H9 (cell line): ENCODE data around the gene VDAC2. TPM values are rescaled to one million over a fixed set of nuclear protein-coding genes. Genes with fewer than 3 reads are reported as not detected.

Experiments used
- DNase-seq: peaks from one replicate; pipeline ENCODE4 v3.0.0-alpha.2; 2017
- H2AFZ ChIP-seq: one replicate; pipeline ENCODE4 v1.6.1; 2013; ENCODE audit warnings: mild to moderate bottlenecking, low read length, control low read depth, moderate library complexity
- H2AK5ac ChIP-seq: 2 replicates; pipeline ENCODE4 v1.6.1; 2013; ENCODE audit warnings: low read length, control low read depth, mixed read lengths; ENCODE audit not compliant: insufficient read length
- H2BK120ac ChIP-seq: one replicate; pipeline ENCODE4 v1.6.1; 2013; ENCODE audit warnings: low read depth, mild to moderate bottlenecking, low read length, control low read depth, inconsistent platforms; ENCODE audit not compliant: poor library complexity, severe bottlenecking
- H2BK12ac ChIP-seq: 2 replicates; pipeline ENCODE4 v1.6.1; 2013; ENCODE audit warnings: low read length, control low read depth, mixed read lengths, low read depth; ENCODE audit not compliant: insufficient read length
- H2BK15ac ChIP-seq: 2 replicates; pipeline ENCODE4 v1.6.1; 2013; ENCODE audit warnings: low read depth, low read length, control low read depth
- H2BK20ac ChIP-seq: one replicate; pipeline ENCODE4 v1.6.1; 2013; ENCODE audit warnings: low read depth, mild to moderate bottlenecking, low read length, control low read depth, inconsistent platforms; ENCODE audit not compliant: poor library complexity, severe bottlenecking
- H2BK5ac ChIP-seq: 2 replicates; pipeline ENCODE4 v1.6.1; 2013; ENCODE audit warnings: low read length, control low read depth, mixed read lengths; ENCODE audit not compliant: insufficient read length
- H3K14ac ChIP-seq: 2 replicates; pipeline ENCODE4 v1.6.1; 2013; ENCODE audit warnings: low read length, control low read depth; ENCODE audit not compliant: insufficient read depth
- H3K18ac ChIP-seq: 2 replicates; pipeline ENCODE4 v1.6.1; 2013; ENCODE audit warnings: low read depth, mild to moderate bottlenecking, mixed read lengths, low read length, control low read depth; ENCODE audit not compliant: insufficient read length
- H3K23ac ChIP-seq: 2 replicates; pipeline ENCODE4 v1.6.1; 2013; ENCODE audit warnings: low read length, control low read depth, mixed read lengths, low read depth; ENCODE audit not compliant: insufficient read length
- H3K23me2 ChIP-seq: 2 replicates; pipeline ENCODE4 v1.6.1; 2013; ENCODE audit warnings: low read depth, mild to moderate bottlenecking, mixed read lengths, low read length, control low read depth; ENCODE audit not compliant: insufficient read length, poor library complexity, severe bottlenecking
- H3K27ac ChIP-seq: 2 replicates; pipeline ENCODE4 v1.5.1; 2013; ENCODE audit warnings: low read length, control low read depth, mixed read lengths, low read depth; ENCODE audit not compliant: insufficient read length
- H3K27me3 ChIP-seq: 2 replicates; pipeline ENCODE4 v1.6.1; 2013; ENCODE audit warnings: low read length, control low read depth, inconsistent platforms; ENCODE audit not compliant: insufficient read depth
- H3K4ac ChIP-seq: 2 replicates; pipeline ENCODE4 v1.6.1; 2013; ENCODE audit warnings: low read depth, mild to moderate bottlenecking, control low read depth, inconsistent platforms, low read length, moderate library complexity
- H3K4me1 ChIP-seq: 2 replicates; pipeline ENCODE4 v1.6.1; 2013; ENCODE audit warnings: low read length, control low read depth, inconsistent platforms; ENCODE audit not compliant: insufficient read depth
- H3K4me2 ChIP-seq: 2 replicates; pipeline ENCODE4 v1.6.1; 2013; ENCODE audit warnings: low read length, control low read depth, mixed read lengths; ENCODE audit not compliant: insufficient read length, insufficient read depth
- H3K56ac ChIP-seq: 2 replicates; pipeline ENCODE4 v1.6.1; 2013; ENCODE audit warnings: low read depth, mild to moderate bottlenecking, mixed read lengths, low read length, control low read depth; ENCODE audit not compliant: insufficient read length
- H3K79me1 ChIP-seq: 2 replicates; pipeline ENCODE4 v1.6.1; 2013; ENCODE audit warnings: low read depth, mild to moderate bottlenecking, moderate library complexity, low read length, control low read depth, inconsistent platforms; ENCODE audit not compliant: insufficient read depth, poor library complexity, severe bottlenecking
- H3K79me2 ChIP-seq: 2 replicates; pipeline ENCODE4 v1.6.1; 2013; ENCODE audit warnings: low read length, control low read depth, inconsistent platforms; ENCODE audit not compliant: insufficient read depth
- H3K9ac ChIP-seq: 2 replicates; pipeline ENCODE4 v1.6.1; 2013; ENCODE audit warnings: low read length, control low read depth, mixed read lengths; ENCODE audit not compliant: insufficient read length; ENCODE audit errors: extremely low read depth
- H3K9me3 ChIP-seq: one replicate; pipeline ENCODE4 v1.6.1; 2013; ENCODE audit warnings: low read depth, low read length, inconsistent platforms; ENCODE audit not compliant: control insufficient read depth
- H3T11ph ChIP-seq: one replicate; pipeline ENCODE4 v1.6.1; 2013; ENCODE audit warnings: mild to moderate bottlenecking, low read length, control low read depth, inconsistent platforms
- H4K20me1 ChIP-seq: one replicate; pipeline ENCODE4 v1.6.1; 2013; ENCODE audit not compliant: control insufficient read depth, insufficient read length, insufficient read depth
- H4K5ac ChIP-seq: 2 replicates; pipeline ENCODE4 v1.6.1; 2013; ENCODE audit warnings: low read depth, mild to moderate bottlenecking, mixed read lengths, low read length, control low read depth; ENCODE audit not compliant: insufficient read length
- H4K8ac ChIP-seq: replicated peaks from 2 replicates; pipeline ENCODE4 v1.6.1; 2013; ENCODE audit warnings: low read length, control low read depth, mixed read lengths, low read depth; ENCODE audit not compliant: insufficient read length
- H4K91ac ChIP-seq: 2 replicates; pipeline ENCODE4 v1.6.1; 2013; ENCODE audit warnings: low read depth, mild to moderate bottlenecking, moderate library complexity, mixed read lengths, low read length, control low read depth; ENCODE audit not compliant: insufficient read length
- H3K27ac Mint-ChIP-seq, 3 experiments: 2 replicates in 2 of 3; 3 replicates in 1 of 3; pipeline ENCODE4 v1.8.0; 2020 to 2021; ENCODE audit warnings: mixed read lengths in 3 of 3, mild to moderate bottlenecking in 1 of 3, moderate library complexity in 1 of 3
- H3K27me3 Mint-ChIP-seq: 2 replicates; pipeline ENCODE4 v1.8.0; 2021; ENCODE audit warnings: low read depth, mild to moderate bottlenecking, moderate library complexity, mixed read lengths
- H3K36me3 Mint-ChIP-seq, 3 experiments: 2 replicates in 2 of 3; 3 replicates in 1 of 3; pipeline ENCODE4 v1.8.0; 2020 to 2021; ENCODE audit warnings: low read depth in 3 of 3, mixed read lengths in 3 of 3; ENCODE audit not compliant: insufficient read depth in 1 of 3
- H3K4me1 Mint-ChIP-seq, 2 experiments: 2 replicates each; pipeline ENCODE4 v1.8.0; 2020; ENCODE audit warnings: mixed read lengths in 2 of 2
- H3K4me3 Mint-ChIP-seq, 2 experiments: 2 replicates in 1 of 2; 3 replicates in 1 of 2; pipeline ENCODE4 v1.8.0; 2020 to 2021; ENCODE audit warnings: mild to moderate bottlenecking in 2 of 2, mixed read lengths in 2 of 2, moderate library complexity in 1 of 2
- H3K9me3 Mint-ChIP-seq, 2 experiments: 2 replicates in 1 of 2; 3 replicates in 1 of 2; pipeline ENCODE4 v1.8.0; 2020; ENCODE audit warnings: mild to moderate bottlenecking in 2 of 2, mixed read lengths in 2 of 2, moderate library complexity in 1 of 2
- CTCF ChIP-seq: fragments of 200-600 bp; sonication (generic); conservative IDR thresholded peaks from 3 replicates; pipeline ENCODE4 v1.8.0; 2021; ENCODE audit warnings: antibody characterized with exemption, mild to moderate bottlenecking
- WGBS: extraction: QIAGEN DNeasy Blood & Tissue Kit; methylation state at CpG from one replicate; pipeline ENCODE4 v1.1.7; 2013; ENCODE audit warnings: missing lambda C conversion rate, low lambda C conversion rate, mixed read lengths; ENCODE audit not compliant: insufficient read length; ENCODE audit errors: extremely low coverage; 5-methylcytosine and 5-hydroxymethylcytosine counted together
- total RNA-seq: library from RNA; stranded (reverse); gene quantifications from 2 replicates; pipeline ENCODE4 v1.2.1, GENCODE V29; 2021

VDAC2 gene
- total RNA-seq, 1 experiment from 2014 or later, result 271 TPM

- H3K56ac ChIP-seq, result no peak overlapping the region
- H2BK12ac ChIP-seq, result no peak overlapping the region
- Mint-ChIP-seq H3K36me3 (no peaks in the 10 kb centered on the region; a peak in 2 of 7 replicates), H3K27ac (no peak overlapping the region; a peak in 1 of 7 replicates), H3K27me3 (no peaks in the 10 kb centered on the region), H3K4me3 (no peak overlapping the region), H3K4me1 (peaks cover 21% of the 10 kb centered on the region in 2 experiments), H3K9me3 (no peaks in the 10 kb centered on the region)
- peaks cover 13% of the 10 kb centered on the region for H3K4me1 ChIP-seq
- no peaks in the 10 kb centered on the region for H4K20me1 ChIP-seq
- H2BK20ac ChIP-seq, result no peak overlapping the region
- no peak overlapping the region for H3K23ac ChIP-seq
- no peaks in the 10 kb centered on the region for H3K79me2 ChIP-seq
- no peaks in the 10 kb centered on the region for H3K27me3 ChIP-seq
- H3K27ac ChIP-seq, result no peak overlapping the region
- no peak for DNase-seq
- no peak overlapping the region for H3K9ac ChIP-seq
- no peak overlapping the region for H2BK5ac ChIP-seq
- H2AK5ac ChIP-seq, result no peak overlapping the region
- H3K18ac ChIP-seq, result no peak overlapping the region
- H4K8ac ChIP-seq, result no peak overlapping the region
- no peak overlapping the region for H3K4me2 ChIP-seq
- H2AFZ ChIP-seq, result no peak overlapping the region
- H4K5ac ChIP-seq, result no peak overlapping the region
- no CpG with 5 or more reads among the region's 5 CpGs for WGBS
- no peak overlapping the region for H2BK120ac ChIP-seq
- no peaks in the 10 kb centered on the region for H3K79me1 ChIP-seq
- H3K4ac ChIP-seq, result no peak overlapping the region
- H3K23me2 ChIP-seq, result no peaks in the 10 kb centered on the region
- TF ChIP-seq CTCF, result no peak
- H3K14ac ChIP-seq, result no peak overlapping the region
- no peak overlapping the region for H4K91ac ChIP-seq
- no peak overlapping the region for H2BK15ac ChIP-seq
- no peak overlapping the region for H3T11ph ChIP-seq
- H3K9me3 ChIP-seq, result no peaks in the 10 kb centered on the region
These were observed 6.9 kb upstream of the VDAC2 start for GRCh38 chr10:75203724-75204123.
